GM23248 (cell line): Measurements from ENCODE around the gene NOX1.

ENCODE experiments used
- EZH2 ChIP-seq: fragments of 200-600 bp; sonication (generic); IDR thresholded peaks from 2 replicates; pipeline ENCODE4 v1.6.1; 2018; ENCODE audit warnings: antibody characterized with exemption, mild to moderate bottlenecking; ENCODE audit not compliant: insufficient read depth, poor library complexity, severe bottlenecking
- EZH2phosphoT487 ChIP-seq: fragments of 200-600 bp; sonication (generic); IDR thresholded peaks from 2 replicates; pipeline ENCODE4 v1.6.1; 2018; ENCODE audit warnings: antibody characterized with exemption, moderate library complexity, mild to moderate bottlenecking, low read depth; ENCODE audit not compliant: insufficient read depth

DNA sequence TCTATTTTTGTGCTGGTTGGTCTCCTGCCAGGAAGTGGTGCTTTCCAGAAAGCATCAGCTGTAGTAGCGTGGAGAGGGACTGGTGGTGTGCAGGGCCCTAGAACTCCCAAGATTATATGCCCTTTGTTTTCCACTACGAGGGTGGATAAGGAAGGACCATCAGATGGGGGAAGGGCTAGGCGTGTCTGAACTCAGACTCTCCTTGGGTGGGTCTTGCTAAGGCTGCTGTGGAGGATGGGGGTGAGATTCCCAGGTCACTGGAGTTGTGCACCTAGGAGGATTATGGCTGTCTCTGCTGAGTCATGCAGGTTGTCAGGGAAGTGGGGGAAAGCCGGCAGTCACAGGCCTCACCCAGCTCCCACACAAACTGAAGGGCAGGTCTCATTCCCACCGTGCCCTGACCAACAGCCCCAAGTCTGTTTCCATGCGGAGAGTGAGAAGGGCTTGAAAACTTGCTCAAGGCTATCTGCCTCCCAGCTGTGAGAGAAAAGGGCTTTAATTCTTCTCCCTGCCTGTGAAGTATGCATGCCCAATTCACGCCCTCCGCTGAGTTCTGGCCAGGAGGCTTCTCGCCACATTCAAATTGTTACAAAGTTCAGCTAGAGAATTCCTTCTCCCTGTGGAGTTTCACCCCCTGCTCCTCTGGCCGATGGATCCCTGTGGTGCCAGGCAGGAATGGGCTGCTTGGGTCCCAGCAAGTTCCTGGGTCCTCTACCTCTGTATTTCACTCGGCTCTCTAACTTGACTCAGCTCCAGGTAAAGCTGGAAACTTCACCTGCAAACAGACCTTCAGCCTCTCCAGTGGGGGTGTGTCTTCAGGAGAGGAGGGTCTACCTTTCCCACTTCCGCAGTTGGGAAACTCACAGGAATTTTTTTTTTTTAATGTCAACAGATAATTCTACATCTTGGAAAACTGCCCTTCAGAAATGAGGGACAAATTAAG, 61.7 kb downstream of the NOX1 start:
- TF ChIP-seq EZH2phosphoT487, result no peak
- no peak for TF ChIP-seq EZH2
